ENCODE results near the gene KCNAB1.

GRCh38 chr3:156183396-156183795 lies 63.0 kb downstream of the KCNAB1 start:
- TF ChIP-seq EZH2 (IDR thresholded peaks at IDR 0.05; ENCODE audit: low read depth) (no peak), CTCF (conservative IDR thresholded peaks at IDR 0.05) (no peak)

Measured in PC-9 (cell line).